HG02763 (cell line): ENCODE results near the gene SMAP1.

Experiments
- ATAC-seq: cut with Tn5 transposase; IDR thresholded peaks from one replicate; pipeline ENCODE4 v1.9.1; 2021; ENCODE audit warnings: mild to moderate bottlenecking, moderate library complexity; ENCODE audit not compliant: unreplicated experiment

Gene SMAP1

DNA sequence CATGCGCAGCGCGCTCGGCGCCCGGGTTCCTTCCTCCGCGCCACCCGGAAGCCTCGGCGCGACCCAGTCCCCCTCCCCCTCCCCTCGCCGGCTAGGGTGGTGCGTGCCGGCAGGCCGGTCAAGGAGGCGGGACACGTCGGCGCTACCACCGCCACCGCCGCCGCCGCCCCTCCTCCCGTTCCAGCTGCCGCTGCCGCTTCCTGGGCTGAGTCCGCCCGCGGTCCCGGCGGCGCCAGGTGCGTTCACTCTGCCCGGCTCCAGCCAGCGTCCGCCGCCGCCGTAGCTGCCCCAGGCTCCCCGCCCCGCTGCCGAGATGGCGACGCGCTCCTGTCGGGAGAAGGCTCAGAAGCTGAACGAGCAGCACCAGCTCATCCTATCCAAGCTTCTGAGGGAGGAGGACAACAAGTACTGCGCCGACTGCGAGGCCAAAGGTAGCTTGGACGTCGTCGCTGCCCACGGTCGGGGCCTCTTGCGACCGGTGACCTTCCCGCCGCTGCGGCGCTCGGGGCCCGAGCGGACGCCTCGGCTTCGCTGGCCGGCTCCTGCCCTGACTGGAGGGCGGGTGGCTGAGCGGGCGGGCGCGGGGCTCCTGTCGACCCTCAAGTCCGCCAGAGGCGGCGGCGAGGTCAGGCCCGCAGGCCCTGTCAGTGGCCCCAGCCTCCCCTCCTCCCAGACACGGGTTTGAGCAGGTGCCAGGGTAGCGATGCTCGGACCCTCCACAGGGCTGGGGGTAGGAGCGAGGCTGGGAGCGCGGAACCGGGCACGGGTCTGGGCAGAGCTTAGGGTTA lies at the start of gene SMAP1:
Gene SMAP1 (plus strand): TSS at position 173 of the 788 bp plus-strand sequence. CDS start 141 bp downstream, at position 314.
- peak; percentile 94 for ATAC-seq

DNA sequence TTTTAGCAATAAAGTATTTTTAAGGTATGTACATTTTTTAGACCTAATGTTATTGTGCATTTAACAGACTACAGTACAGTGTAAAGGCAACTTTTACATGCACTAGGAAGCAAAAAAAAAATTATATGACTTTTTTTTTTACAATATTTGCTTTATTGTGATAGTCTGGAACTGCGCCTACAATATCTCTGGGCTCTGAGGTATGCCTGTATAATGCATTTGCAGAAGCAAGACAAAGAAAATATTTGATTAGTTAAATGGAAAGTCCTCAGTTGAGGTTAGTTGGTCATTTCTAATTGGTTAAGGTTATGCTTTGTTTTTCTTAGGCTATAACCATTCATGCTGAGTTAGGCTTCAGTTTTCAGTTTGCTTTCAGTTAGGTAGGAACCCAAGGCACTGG lies 46.9 kb upstream of the SMAP1 start:
- ATAC-seq, result no peak

DNA sequence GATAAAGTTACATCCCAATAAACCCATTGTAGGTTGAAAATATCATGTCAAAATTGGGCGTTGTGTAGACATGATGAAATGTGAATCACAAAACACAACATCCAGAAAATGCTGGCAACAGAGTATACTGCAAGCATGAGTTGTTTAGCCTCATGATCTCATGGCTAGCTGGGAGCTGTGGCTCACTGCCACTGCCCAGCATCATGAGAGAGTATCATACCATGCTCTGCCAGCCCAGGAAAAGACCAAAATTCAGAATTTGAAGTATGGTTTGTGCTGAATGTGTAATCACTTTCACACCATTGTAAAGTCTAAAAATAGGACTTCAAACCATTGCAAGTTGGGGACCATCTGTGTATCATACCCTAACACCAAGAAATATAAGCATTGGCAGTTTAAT lies 45.2 kb upstream of the SMAP1 start:
- no peak for ATAC-seq

DNA sequence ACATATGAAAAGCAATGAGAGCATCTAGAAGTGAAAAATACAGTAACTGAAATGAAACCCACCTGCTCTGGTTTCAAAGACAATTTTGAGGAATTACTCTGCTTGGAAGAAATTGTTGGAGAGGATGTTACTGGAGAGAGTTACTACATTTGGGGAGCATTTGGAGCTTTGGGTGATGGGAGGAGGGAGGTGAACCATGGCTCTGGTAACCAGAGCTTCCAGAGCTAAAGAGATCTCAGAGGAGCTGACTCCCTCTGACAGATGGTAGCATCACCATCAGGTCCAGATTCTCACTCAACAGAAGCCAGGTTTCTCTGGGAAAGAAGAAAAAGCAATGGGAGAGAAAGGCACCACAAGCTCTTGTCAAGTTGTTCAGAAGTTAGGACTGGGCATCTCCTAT lies 42.2 kb upstream of the SMAP1 start:
- no peak for ATAC-seq

DNA sequence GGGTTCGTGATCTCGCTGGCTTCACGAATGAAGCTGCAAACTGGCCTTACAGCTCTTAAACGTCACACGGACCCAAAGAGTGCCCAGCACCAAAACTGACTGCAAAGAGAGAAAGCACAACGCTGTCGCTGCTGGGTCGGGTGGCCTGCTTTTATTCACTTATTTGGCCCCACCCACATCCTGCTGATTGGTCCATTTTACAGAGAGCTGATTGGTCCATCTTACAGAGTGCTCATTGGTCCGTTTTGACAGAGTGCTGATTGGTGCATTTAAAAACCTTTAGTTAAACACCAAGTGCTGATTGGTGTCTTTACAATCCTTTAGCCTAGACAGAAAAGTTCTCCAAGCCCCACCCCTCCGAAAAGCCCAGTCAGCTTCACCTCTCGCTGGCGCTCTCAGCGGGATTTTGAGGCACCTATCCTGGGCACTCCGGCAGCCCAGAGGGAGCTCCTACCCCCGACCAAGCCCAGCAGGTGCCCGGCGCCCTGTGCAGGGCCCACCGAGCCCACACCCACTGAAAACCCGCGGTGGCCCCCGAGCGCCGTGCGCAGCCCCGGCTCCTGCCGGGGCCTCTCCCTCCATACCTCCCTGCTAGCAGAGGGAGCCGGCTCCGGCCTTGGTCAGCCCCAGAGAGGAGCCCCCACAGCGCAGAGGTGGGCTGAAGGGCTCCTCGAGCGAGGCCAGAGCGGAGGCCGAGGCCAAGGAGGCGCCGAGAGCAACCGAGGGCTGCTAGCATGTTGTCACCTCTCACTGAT lies 40.0 kb upstream of the SMAP1 start:
- no peak for ATAC-seq

DNA sequence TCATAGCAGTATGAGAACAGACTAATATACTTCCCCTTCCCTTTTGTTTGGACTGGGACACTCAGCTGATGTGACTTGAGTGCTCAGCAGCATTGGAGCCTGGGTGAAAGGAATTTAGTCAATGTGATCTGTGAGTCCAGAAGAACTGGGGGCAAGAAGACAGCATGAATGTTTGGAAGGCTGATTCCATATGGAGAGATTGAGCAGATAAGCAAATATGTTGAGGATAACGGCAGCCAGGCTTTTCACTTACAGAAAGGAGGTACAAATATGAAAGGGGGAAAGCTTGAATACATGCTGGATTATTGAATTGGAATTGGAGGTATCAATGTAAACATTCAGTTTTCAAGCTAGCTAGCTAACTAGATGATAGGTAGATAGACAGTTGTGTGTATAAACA lies 37.8 kb upstream of the SMAP1 start:
- no peak for ATAC-seq

DNA sequence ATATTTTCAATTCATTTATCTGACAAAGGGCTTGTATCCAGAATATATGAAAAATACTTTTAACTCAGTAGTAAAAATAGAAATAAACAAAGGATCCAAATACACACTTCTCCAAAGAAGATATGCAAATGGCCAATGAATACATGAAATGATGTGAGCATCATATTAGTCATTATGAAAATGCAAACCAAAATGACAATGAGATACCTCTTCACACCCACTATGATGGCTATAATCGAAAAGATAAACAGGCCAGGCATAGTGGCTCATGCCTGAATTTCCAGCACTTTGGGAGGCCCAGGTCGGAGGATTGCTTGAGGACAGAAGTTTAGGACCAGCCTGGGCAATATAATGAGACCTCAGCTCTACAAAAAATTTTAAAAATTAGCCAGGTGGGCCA lies 33.8 kb upstream of the SMAP1 start:
- ATAC-seq, result no peak

DNA sequence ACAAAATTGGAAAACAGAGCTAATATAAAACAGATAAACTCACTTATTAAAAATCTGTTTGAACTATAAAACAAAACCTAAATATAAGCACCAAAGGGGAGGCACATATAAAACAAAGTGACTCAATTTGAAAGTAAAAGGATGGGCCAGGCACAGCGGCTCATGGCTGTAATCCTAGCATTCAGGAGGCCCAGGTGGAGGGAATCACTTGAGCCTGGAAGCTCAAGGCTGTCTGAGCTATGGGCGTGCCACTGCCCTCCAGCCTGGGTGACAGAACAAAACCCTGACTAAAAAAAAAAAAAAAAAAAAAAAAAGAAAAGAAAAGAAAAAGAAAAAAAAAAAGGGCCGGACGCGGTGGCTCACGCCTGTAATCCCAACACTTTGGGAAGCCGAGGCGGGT lies 31.1 kb upstream of the SMAP1 start:
- ATAC-seq, result no peak

DNA sequence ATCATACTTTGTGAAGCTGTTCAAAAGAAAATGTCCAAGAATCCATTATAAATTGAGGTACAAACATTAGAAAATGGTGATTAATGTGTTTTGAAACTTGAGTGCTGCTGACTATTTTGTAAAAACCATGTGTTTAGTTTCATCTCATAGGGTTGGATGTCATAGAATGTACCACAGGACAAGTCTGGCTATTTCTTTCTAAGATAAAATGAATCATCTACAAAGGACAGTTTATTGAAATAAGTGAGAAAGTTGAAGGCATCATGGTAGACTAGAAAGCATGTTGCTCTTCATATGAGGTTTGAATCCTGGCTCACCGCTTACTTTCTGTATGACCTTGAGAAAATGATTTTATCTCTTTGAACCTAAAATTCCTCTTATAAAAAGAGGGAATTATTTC lies 29.2 kb upstream of the SMAP1 start:
- ATAC-seq, result no peak

DNA sequence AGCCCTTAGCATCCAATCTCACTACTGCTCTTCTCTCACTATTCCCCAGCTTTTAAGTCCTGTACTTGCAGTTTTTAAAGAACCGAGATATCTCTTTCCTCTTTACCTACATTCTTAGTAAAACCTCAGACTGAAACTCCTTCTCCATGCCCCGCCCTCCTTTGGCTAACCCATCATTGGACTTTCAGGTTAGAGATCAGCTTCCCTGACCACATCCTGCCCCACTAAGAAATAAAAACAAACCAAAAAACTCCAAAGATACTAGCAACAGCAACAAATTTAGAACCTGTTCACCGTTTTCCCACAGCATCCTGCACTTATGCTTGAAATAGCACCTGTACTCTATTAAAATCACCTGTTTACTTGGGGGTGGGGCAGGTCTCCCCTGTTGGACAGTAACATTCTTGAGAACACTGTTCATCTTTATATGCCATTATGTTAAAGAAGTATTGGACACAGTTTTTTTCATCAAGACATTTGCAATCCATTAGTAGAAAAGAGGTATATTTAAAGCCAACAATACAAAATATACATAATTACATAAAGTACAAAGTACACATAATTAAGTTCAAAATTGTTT lies 16.3 kb upstream of the SMAP1 start:
- no peak for ATAC-seq

DNA sequence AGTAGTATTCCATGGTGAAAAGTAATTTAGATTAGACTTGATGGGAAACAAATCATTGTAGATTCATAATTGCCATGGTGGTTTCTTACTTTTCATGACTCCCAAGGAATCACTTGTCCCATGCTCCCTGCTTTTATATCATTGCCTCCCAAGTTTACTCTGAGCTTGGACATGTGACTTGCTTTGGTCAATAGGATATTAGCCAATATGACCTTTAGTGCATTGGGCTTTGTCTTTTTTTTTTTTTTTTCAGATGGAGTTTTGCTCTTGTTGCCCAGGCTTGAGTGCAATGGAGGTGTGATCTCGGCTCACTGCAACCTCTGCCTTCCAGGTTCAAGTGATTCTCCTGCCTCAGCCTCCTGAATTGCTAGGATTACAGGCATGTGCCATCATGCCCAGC lies 15.5 kb upstream of the SMAP1 start:
- no peak for ATAC-seq

DNA sequence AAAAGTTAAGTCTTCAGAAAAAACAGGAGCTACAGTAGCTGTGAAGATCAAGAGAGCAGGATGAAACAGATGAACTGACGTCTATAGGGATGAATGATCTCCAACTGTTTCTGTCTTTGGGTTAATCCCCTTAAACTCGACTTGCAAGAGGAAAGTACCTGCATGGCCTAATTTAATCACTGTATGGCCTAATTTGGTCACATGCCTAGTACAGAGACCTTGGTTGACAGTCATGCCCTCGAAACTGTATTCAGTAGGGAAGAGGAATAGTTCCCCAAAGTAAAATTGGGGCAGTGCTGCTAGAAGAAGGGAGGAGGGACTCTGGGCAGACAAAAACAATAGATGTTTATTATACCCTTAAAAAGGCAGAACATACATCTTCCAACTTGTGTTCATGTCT lies 10.0 kb upstream of the SMAP1 start:
- ATAC-seq, result no peak

DNA sequence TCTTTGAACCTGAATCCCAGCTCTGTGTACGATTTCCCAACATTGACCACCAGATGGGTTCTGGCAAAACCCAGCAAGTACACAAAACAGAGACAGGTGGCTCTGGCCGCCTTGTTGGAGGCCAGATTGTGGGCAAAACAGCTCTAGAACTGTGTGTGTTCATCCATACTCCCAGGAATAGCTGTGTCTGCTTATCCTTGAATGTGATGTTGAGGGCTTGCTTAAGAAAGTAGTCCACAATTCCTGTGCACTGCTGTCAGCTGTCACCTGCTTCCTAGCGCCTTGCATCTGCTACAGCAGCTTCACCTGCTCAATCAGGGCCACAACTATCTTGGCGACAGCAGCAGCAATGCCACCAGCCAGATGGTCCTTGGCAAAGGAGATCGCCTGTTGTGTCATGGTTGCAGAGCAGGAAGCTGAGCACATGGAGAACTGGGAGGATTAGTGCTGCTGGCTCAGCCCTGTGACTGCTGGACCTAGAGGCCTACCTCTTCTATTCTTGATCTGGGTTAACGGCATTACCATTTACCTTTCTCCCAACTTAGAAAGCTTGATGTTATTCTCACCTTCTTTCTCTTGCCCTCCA lies 3.7 kb upstream of the SMAP1 start:
- ATAC-seq, result no peak

DNA sequence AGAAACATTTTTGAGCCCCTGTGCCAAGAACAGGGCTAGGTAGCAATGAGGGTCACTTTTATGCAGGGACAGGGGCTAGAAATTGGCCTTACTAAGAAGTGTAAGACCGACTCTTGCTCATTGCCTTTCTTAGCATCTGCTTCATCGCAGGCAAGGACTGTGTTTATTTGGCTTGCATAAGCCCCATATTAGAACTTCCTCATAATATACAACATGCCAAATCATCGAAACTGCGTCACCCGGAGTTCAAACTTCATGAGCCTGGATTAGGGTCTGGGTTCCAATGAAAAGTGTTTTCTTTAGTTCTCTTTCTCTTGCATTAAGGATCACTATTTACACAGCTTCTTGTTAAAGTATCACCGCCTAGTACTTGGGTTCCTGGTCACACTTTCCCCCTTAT lies 977 bp upstream of the SMAP1 start:
- ATAC-seq, result no peak

DNA sequence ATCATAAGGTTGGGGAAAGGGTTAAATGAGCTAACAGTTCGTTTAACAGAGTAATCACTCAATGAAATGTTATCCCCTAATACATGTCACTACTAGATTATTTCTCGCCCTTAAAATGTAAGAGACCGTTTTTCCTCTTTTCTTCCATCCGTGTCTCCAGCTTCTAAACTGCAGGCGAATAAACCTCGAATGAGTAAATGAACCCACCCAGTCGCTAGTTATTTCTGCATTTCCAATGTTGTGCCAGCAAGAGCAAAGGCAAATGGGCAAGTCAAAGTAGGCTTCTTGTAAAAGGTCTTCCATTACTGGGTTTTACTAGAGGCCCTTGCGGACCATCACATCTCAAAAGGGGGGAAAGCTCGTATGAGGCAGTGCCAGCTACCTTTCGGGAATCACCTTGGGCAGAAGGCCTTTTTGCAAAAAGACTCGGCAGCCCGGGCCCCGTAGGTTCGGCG lies 400 bp upstream of the SMAP1 start:
- no peak for ATAC-seq

DNA sequence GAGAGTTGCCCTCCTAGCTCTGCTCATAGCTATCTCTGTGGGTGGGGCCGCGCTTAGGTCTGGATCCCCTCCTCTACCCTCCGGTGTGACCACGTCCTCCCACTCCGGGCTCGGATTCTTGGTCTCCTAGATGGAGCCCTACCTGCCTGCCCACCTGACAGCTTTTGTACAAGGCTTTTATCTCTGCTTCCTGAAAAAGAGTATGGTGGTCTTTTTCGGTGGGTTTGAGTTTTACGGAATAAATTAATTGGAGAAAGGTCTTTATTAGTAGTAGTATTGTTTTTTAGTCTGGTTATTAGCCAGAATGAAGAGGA lies 773 bp downstream of the SMAP1 start:
- no peak for ATAC-seq

DNA sequence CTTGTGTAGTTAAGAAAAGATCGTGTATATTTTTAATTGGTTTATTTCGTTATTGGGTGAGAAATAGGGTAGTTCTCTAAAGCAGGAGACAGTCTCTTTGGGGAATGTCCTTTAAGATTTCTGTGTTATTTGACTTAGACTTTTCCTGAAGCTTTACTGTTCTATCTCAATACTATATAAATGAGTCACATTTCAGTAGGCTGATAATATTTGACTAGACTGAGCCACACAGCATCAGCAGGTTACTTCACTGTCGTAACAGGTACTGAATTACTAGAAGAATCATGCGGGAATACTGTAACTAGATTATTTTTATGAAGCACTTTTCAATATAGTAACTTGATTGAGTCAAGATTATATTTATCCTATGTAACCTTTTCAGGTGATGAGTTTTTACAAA lies 1.4 kb downstream of the SMAP1 start:
- ATAC-seq, result no peak

DNA sequence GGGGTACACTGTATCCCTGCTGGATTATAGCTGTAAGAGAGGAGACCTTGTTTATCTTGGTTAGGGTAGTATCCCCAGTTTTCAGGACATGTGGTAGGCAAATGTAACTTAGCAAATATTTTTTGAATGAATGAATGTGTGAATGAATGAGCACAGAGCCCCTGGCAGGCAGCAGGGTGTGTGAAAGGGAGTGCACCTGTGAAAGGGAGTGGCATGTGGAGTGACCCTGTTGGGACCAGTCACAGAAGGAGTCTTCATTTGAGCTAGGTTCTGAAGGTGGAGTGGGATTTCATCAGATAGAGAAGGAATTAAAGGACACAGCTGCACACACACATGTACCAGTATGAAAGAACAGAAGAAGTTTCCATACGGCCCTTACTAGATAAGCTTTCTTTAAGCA lies 4.9 kb downstream of the SMAP1 start:
- no peak for ATAC-seq

DNA sequence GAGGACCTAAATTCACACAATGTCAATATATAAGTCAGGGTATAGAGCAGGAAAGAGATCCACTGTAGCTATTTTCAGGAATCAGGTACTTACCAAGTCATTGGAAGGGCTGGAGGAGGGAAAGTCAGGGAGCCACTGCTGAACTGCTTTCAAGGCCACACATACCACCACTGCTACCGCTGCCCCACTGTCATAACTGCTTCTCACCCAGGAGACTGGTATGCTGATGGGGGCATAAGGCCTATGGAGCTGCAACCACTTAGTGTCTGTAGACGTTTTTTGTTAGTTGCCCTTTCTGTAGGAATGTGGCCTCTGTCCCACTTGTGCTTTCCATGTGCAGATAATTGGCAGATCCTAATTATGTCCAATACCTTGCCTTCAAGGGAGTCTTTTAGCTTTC lies 5.4 kb downstream of the SMAP1 start:
- no peak for ATAC-seq

DNA sequence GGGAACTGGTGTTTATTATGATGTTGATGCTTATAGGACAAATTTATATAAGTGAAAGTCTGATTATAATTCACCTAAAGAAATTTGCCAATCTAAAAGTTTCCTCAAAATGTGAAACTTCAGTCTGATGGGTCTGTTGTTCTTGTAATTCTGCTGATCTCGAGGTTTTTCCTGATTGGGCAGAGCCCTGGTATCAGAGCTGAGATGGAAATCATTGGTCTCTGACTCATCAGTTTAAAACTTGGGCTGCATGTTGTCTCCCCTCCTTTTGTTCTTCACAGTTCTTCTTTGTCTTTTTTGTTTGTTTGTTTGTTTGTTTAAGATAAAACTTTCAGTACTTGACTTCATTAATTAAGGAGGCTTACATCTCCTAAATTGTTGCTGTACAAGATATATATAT lies 5.9 kb downstream of the SMAP1 start:
- no peak for ATAC-seq

DNA sequence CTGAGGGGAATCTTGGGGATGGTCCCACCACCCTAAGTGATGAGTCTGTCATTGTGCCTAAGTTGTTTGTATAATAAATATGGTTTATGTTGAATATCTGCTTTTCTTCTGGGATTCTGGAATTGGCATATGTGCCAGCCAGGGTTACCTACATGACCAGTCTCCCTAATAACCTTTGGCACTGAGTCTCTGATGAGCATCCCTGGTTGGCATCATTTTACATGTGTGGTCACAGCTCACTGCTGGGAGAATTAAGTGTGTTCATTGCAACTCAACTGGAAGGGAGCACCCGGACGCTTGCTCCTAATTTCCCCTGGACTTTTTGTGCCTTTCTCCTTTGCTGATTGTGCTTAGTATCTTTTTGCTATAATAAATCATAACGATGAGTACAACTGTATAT lies 8.1 kb downstream of the SMAP1 start:
- no peak for ATAC-seq

DNA sequence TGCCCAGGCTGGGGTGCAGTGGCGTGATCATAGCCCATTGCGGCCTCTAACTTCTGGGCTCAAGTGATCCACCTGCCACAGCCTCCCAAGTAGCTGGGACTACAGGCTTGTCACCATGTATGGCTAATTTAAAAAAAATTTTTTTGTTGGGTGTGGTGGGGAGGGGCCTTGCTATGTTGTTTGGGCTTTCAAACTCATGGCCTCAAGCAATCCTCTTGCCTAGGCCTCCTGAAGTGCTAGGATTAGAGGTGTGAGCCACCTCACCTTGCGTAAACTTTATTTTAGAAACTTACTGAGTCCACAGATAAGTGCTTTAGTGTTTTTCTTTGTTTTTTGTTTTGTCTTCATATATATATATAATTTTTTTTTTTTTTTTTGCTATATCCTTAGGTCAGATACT lies 9.1 kb downstream of the SMAP1 start:
- ATAC-seq, result no peak
